Thoracic aorta (tissue), 2 donors: ENCODE data around the gene PRKCZ. TPM values are rescaled to one million over a fixed set of nuclear protein-coding genes. Genes with fewer than 3 reads are reported as not detected.

Experiments
- ATAC-seq: fragments of 150-250 bp; one replicate; pipeline ENCODE4 v1.8.0; 2017; ENCODE audit warnings: low read depth; ENCODE audit not compliant: insufficient number of reproducible peaks, low FRiP score
- DNase-seq: peaks from one replicate; pipeline ENCODE4 v3.0.0-alpha.2; 2020; ENCODE audit warnings: low spot score
- H3K27ac ChIP-seq, 2 donors: fragments of 200-600 bp; sonication (generic); 1 replicate in 1 of 2; 2 replicates in 1 of 2; pipeline ENCODE4 v1.5.1; 2016; ENCODE audit warnings: mild to moderate bottlenecking in 2 of 2, moderate library complexity in 2 of 2
- H3K27me3 ChIP-seq: fragments of 200-600 bp; sonication (generic); replicated peaks from 2 replicates; pipeline ENCODE4 v1.6.0; 2016; ENCODE audit warnings: mild to moderate bottlenecking; ENCODE audit not compliant: insufficient read depth
- H3K36me3 ChIP-seq: fragments of 200-600 bp; sonication (generic); one replicate; pipeline ENCODE4 v1.5.1; 2016
- H3K4me1 ChIP-seq, 2 donors: fragments of 200-600 bp; sonication (generic); 1 replicate in 1 of 2; 2 replicates in 1 of 2; pipeline versions ENCODE4 v1.5.1 to v1.6.0; 2016; ENCODE audit warnings: low read depth in 2 of 2, mild to moderate bottlenecking in 1 of 2; ENCODE audit not compliant: control insufficient read depth in 1 of 2
- H3K4me3 ChIP-seq: fragments of 200-600 bp; sonication (generic); 2 replicates; pipeline ENCODE4 v1.5.1; 2016; ENCODE audit warnings: mild to moderate bottlenecking
- H3K9me3 ChIP-seq: fragments of 200-600 bp; sonication (generic); 2 replicates; pipeline ENCODE4 v1.5.1; 2016
- CTCF ChIP-seq: fragments of 200-600 bp; sonication (generic); IDR thresholded peaks from one replicate; pipeline ENCODE4 v1.5.1; 2019; ENCODE audit warnings: antibody characterized with exemption
- total RNA-seq, 2 donors: library from RNA; depleted of rRNA; stranded (reverse); fragments of >200 nt; gene quantifications; one replicate each; pipeline versions ENCODE4 v1.1.0 to v1.2.3, GENCODE V29; 2016

Gene PRKCZ
- total RNA-seq, 2 donors from 2014 or later = 0.68 TPM; not detected in 1

GRCh38 chr1:2187619-2188018 is 137.4 kb downstream of the PRKCZ start:
- ATAC-seq (no peak), DNase-seq (no peak)
- no peak overlapping the region for H3K27ac ChIP-seq
- no peaks in the 10 kb centered on the region for H3K36me3 ChIP-seq
- TF ChIP-seq CTCF = no peak
- H3K4me3 ChIP-seq = no peak overlapping the region
- no peaks in the 10 kb centered on the region for H3K9me3 ChIP-seq
- no peaks in the 10 kb centered on the region for H3K27me3 ChIP-seq
- H3K4me1 ChIP-seq = peaks cover 23 to 30% of the 10 kb centered on the region in 2 donors

GRCh38 chr1:2188336-2188735 is 138.1 kb downstream of the PRKCZ start:
- DNase-seq (no peak), ATAC-seq (no peak)
- Histone ChIP-seq H3K27ac (no peak overlapping the region), H3K9me3 (no peaks in the 10 kb centered on the region), H3K27me3 (no peaks in the 10 kb centered on the region), H3K4me1 (peaks cover 30 to 37% of the 10 kb centered on the region in 2 donors), H3K36me3 (no peaks in the 10 kb centered on the region), H3K4me3 (no peak overlapping the region)
- no peak for TF ChIP-seq CTCF

- H3K27ac ChIP-seq = peak overlapping the region; percentile 93 to 98
- TF ChIP-seq CTCF = no peak
- H3K9me3 ChIP-seq = no peaks in the 10 kb centered on the region
- ATAC-seq (peak; percentile 76), DNase-seq (peak; percentile 80)
- peaks cover 36 to 45% of the 10 kb centered on the region in 2 donors for H3K4me1 ChIP-seq
- H3K36me3 ChIP-seq = no peaks in the 10 kb centered on the region
- no peaks in the 10 kb centered on the region for H3K27me3 ChIP-seq
- H3K4me3 ChIP-seq = peak overlapping the region; percentile 81
Observed at GRCh38 chr1:2189459-2190425, 139.5 kb downstream of the PRKCZ start.

- H3K27me3 ChIP-seq = no peaks in the 10 kb centered on the region
- peaks cover 38 to 49% of the 10 kb centered on the region in 2 donors for H3K4me1 ChIP-seq
- peak overlapping the region; percentile 81 for H3K4me3 ChIP-seq
- no peak for DNase-seq
- no peaks in the 10 kb centered on the region for H3K36me3 ChIP-seq
- no peak for ATAC-seq
- TF ChIP-seq CTCF = no peak
- peak overlapping the region; percentile 93 to 98 for H3K27ac ChIP-seq
- H3K9me3 ChIP-seq = no peaks in the 10 kb centered on the region
Observed at GRCh38 chr1:2190491-2190976, 140.3 kb downstream of the PRKCZ start.
